Activated naive CD8-positive, alpha-beta T cell (primary cell): ENCODE measurements around the gene EXOC5.
"Not testable (repeated sequence)": the region's sequence is repeated elsewhere in the genome, so short reads cannot be mapped to it uniquely, and the experiment has no call there.

Experiments
- H3K27ac Mint-ChIP-seq: one replicate; pipeline ENCODE4 v1.8.0; 2021; ENCODE audit warnings: mixed read lengths
- H3K27me3 Mint-ChIP-seq: one replicate; pipeline ENCODE4 v1.8.0; 2021; ENCODE audit warnings: mixed read lengths
- H3K36me3 Mint-ChIP-seq: one replicate; pipeline ENCODE4 v1.8.0; 2021; ENCODE audit warnings: mixed read lengths
- H3K4me1 Mint-ChIP-seq: one replicate; pipeline ENCODE4 v1.8.0; 2021; ENCODE audit warnings: low read depth, mixed read lengths
- H3K4me3 Mint-ChIP-seq: one replicate; pipeline ENCODE4 v1.8.0; 2021; ENCODE audit warnings: mild to moderate bottlenecking, mixed read lengths
- H3K9me3 Mint-ChIP-seq: one replicate; pipeline ENCODE4 v1.8.0; 2021; ENCODE audit warnings: low read depth, mixed read lengths

Gene EXOC5

DNA sequence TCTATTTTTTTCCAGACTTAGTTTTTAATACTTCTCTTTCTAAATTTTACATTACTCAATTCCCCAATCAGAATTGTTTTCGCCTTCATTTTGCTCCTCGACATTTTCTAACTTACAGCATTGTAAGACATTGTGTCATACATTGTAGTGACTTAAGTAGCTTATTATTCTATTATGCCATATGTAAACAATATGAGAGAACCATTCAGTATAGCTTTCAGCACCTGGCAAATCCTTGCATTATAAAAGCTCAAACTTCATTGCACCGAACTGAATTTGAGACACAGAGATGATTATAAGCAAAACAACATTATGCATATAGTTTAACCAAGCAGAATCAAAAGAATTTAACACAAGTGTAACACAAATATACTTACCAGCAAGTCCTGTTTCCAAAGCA lies 46.8 kb downstream of the EXOC5 start:
- Mint-ChIP-seq H3K4me3 (no peak overlapping the region), H3K9me3 (no peaks in the 10 kb centered on the region), H3K27me3 (no peaks in the 10 kb centered on the region), H3K27ac (no peak overlapping the region), H3K4me1 (no peaks in the 10 kb centered on the region), H3K36me3 (peaks cover 22% of the 10 kb centered on the region)

DNA sequence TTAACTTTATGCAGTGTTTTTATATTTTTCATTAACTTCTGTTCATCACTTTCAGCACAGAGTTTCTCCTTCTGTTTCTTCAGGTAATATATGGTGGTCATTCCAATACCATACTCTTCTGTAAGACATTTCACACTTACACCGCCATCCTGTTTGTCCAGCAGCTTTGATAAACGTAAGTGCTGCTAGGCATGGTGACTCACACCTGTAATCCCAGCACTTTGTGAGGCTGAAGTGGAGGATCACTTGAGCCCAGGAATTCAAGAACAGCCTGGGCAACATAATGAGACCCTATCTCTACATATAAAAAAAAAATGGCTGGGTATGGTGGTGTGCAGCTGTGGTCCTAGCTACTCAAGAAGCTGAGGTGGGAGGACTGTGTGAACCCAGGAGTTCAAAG lies 55.8 kb downstream of the EXOC5 start:
- Mint-ChIP-seq H3K36me3 (peaks cover 20% of the 10 kb centered on the region), H3K4me1 (peaks cover 2% of the 10 kb centered on the region), H3K4me3 (no peak overlapping the region), H3K27me3 (no peaks in the 10 kb centered on the region), H3K27ac (no peak overlapping the region), H3K9me3 (no peaks in the 10 kb centered on the region)

DNA sequence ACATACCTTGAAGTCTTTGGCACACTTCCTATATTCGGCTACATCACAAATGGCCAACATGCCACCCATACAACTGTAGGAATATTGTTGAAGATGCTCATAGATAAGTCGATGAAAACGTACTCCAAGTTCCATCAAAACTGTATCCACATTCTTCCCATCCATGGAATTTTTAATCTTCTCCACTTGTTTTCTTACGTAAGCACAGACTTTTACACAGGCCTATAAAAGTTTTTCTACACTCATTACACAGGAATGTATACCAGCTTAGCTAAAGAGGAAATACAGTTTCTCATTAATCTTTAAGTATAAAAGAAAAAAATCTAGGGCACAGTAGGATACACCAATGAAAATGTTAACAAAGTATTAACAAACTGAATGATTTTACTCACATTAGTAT lies 59.1 kb downstream of the EXOC5 start:
- Mint-ChIP-seq H3K4me3 (no peak overlapping the region), H3K4me1 (no peaks in the 10 kb centered on the region), H3K27ac (no peak overlapping the region), H3K27me3 (no peaks in the 10 kb centered on the region), H3K9me3 (no peaks in the 10 kb centered on the region), H3K36me3 (peaks cover 11% of the 10 kb centered on the region)

DNA sequence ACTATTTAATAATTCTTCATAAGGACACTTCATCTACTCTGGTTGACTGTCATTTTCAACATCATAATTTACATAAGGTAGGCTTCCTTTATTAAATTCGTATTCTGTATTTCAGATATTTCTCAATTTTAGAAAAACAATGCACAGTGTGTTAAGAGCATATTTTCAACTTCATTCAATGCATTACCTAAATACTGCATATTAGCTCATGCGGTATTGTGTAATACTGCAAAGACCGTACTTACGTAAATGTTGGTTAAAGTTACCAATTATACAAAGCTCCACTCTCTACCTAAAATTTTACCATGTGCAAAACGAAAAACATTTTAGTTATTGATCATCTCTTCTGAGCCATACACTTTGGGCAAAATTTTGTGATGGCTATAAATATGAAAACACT lies 62.8 kb downstream of the EXOC5 start:
- no peak overlapping the region for H3K4me3 Mint-ChIP-seq
- H3K9me3 Mint-ChIP-seq = no peaks in the 10 kb centered on the region
- no peaks in the 10 kb centered on the region for H3K4me1 Mint-ChIP-seq
- no peak overlapping the region for H3K27ac Mint-ChIP-seq
- peaks cover 2% of the 10 kb centered on the region for H3K36me3 Mint-ChIP-seq
- H3K27me3 Mint-ChIP-seq = no peaks in the 10 kb centered on the region

DNA sequence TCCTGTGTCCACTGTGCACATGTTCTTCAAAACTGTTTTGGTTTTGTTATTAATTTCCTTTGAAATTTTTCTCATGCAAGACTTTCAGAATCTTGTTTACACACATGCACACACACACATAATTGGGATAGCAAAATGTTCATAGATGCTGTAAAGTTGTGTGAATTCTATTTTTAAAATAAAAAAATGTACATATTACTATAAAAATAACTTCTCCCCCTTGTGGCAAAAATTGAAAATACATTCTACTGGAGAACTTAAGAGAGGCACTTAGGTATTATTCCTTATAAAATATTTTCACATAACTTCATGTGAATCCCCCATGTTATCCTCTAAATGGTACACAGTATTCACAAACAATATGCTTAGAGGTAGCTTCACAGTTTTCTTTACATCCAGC lies 66.0 kb downstream of the EXOC5 start:
- not testable (repeated sequence) for H3K27me3 Mint-ChIP-seq, H3K4me1 Mint-ChIP-seq, H3K36me3 Mint-ChIP-seq, H3K27ac Mint-ChIP-seq, H3K4me3 Mint-ChIP-seq, H3K9me3 Mint-ChIP-seq

DNA sequence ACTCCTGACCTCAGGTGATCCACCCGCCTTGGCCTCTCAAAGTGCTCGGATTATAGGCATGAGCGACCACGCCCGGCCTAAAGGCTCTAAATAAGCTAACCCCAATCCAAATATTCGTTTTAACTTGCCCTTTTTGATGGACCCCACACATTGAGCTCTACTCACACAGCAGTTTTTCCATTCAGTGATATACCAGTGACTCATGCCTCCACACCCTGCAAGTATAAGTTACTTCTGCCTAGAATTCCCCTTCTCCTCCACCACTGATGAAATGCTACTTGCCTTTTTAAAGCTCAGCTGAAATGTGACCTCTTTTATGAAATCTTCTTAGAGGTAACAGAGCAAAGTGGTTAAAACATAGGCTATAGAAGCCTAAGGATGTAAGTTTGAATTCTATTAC lies 68.8 kb downstream of the EXOC5 start:
- Mint-ChIP-seq H3K27ac (no peak overlapping the region), H3K4me1 (no peaks in the 10 kb centered on the region), H3K9me3 (no peaks in the 10 kb centered on the region), H3K36me3 (no peaks in the 10 kb centered on the region), H3K27me3 (peaks cover 7% of the 10 kb centered on the region), H3K4me3 (no peak overlapping the region)

DNA sequence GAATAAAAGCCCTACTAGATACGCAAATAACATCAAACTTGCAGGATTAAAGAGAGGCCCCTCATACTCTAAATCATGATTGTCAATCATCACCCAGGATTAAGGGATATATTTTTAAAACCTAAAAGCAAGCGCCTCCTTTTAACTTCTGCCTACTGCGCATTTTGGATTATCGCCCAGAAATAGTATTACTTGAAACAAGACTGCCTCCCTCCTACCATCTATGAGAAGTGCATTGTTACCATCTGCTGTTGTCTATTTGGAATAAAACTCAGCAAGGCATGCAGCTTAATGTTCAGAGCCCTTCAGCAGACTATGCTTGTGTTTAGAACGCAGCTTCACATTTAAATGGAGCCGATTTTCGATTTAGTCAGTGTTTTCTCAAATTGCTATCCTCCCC lies 79.6 kb downstream of the EXOC5 start:
- Mint-ChIP-seq H3K4me1 (no peaks in the 10 kb centered on the region), H3K27ac (no peak overlapping the region), H3K36me3 (no peaks in the 10 kb centered on the region), H3K4me3 (no peak overlapping the region), H3K9me3 (no peaks in the 10 kb centered on the region), H3K27me3 (peaks cover 15% of the 10 kb centered on the region)

DNA sequence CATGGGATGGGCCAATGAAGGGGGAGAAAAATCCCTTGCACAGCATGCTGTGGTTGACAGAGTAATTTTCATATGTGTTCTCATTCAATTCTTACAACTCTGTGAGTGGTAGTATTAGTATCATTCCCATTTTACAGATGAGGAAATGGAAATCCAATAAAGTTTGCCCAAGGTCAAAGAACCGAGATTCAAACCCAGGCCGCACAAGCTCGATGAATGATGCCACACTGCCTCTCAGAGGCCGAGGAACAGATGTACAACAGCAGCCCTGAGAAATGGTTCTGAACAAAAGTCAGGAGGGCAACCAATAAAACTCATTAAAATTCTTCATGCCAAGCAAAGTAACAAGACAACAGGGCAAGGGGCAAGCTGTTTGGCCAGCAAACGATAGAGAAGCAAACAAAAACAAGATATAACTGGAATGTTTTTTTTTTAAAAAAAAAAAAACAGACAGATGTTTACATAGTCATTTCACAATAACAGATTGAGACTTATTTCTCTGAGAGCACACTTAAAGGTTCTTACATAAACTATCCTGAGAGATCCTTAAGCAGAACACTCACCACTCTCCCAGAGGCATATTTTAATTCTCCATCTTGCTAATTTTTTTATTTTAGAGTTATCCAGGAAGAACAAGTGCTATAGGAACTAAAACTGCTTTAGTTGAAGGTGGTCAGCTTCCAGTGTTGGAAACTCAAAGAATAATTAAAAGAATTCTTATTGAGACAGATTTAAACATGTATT lies 85.8 kb downstream of the EXOC5 start:
- Mint-ChIP-seq H3K36me3 (no peaks in the 10 kb centered on the region), H3K27ac (no peak overlapping the region), H3K4me1 (no peaks in the 10 kb centered on the region), H3K27me3 (peaks cover 7% of the 10 kb centered on the region), H3K9me3 (no peaks in the 10 kb centered on the region), H3K4me3 (no peak overlapping the region)

DNA sequence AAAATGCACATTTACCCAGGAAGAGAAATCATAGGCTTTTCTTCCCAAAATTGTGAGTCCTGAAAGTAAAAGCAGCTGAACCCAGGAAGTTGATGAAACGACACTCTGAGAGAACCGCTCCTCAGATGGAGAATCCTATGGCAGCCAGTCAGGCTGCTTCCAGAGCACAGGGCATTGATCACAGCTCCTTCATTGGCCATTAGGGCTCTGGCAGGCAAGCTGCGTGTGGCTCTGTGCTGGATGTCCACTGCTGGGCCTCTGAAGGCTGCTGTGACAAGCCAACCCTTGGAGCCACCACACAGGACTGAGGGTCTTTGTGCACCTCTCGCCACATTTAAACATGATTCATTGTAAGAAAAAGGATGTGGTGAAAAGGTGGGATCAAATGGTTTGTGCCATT lies 89.4 kb downstream of the EXOC5 start:
- Mint-ChIP-seq H3K9me3 (no peaks in the 10 kb centered on the region), H3K36me3 (no peaks in the 10 kb centered on the region), H3K27ac (no peak overlapping the region), H3K4me3 (no peak overlapping the region), H3K4me1 (no peaks in the 10 kb centered on the region), H3K27me3 (peaks cover 7% of the 10 kb centered on the region)

DNA sequence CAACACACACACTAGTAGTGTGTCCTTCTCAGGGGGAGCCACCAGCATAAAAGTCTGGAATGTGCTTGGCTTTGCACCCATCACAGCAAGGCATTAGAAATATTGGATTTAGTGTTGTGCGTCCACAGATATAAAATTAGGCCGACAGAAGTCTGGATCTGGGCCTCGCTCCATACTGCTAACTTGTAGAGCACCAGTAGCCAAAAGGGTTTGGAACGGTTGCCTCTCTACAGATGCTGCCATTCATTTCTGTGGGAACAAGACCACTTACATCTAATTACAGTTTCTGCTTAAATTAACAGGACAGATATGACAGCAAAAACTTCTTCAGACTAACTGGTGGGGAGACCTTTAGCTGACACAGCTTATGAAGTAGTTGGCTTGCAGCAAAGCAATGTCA lies 94.2 kb downstream of the EXOC5 start:
- Mint-ChIP-seq H3K27ac (no peak overlapping the region), H3K9me3 (no peaks in the 10 kb centered on the region), H3K36me3 (no peaks in the 10 kb centered on the region), H3K4me3 (no peak overlapping the region), H3K27me3 (peaks cover 6% of the 10 kb centered on the region), H3K4me1 (no peaks in the 10 kb centered on the region)

DNA sequence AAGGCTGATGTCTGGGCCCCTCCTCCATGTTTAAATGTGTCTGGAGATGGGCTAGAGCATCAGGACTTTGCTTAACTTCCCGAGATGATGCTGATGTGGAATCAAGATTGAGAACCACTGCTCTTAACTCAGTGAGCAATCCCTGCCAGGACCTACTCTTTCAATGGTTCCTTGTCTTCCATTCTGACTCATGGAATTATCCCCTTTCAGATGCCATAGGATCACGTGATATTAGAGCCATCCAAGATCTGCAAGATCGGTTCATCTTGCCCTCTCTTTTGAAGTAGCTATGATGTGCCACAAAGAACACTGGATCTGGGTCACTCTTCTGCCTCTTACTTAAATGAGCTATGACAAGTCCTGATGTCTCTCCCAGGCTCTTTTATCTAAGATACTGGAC lies 96.8 kb downstream of the EXOC5 start:
- no peaks in the 10 kb centered on the region for H3K4me1 Mint-ChIP-seq
- H3K27me3 Mint-ChIP-seq = peaks cover 2% of the 10 kb centered on the region
- H3K4me3 Mint-ChIP-seq = no peak overlapping the region
- no peak overlapping the region for H3K27ac Mint-ChIP-seq
- H3K36me3 Mint-ChIP-seq = no peaks in the 10 kb centered on the region
- no peaks in the 10 kb centered on the region for H3K9me3 Mint-ChIP-seq

DNA sequence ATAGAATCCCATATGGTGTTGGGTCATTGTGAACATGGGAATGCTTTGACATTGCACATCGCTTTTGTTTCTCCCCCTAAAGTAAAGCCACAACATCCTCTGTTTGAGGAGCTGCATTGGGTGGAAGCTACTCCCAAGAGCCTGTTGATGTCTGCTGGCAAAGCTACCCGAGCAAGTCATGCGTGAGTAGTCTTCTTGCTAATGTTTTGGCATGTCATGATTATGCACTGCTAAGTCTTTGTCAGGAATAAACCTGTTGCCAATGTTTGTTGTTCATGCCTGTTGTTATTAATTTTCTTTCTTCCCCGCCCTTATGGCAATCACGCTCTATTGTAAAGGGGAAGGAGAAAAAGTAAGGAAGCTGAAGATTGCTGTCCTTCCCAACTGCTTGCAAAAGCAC lies 97.3 kb downstream of the EXOC5 start:
- no peaks in the 10 kb centered on the region for H3K36me3 Mint-ChIP-seq

DNA sequence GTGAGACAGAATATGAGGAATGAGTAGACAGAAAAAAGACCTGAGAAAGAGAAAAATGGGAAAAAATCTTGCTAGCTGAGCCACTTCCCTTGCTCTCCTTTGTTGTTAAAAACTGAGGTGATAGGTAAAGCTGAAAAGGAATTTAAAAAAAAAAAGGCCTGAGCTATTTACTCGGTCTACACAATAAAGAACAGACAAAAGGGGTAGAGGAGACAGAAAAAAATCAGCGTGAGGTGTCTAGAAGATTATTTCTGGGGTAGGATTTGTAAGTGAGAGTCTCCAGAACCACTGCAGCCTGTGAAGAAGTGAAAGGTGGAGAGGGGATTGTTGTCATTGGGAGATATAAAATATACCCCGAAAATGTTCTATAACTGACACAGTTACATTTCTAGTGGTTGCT lies 98.8 kb downstream of the EXOC5 start:
- Mint-ChIP-seq H3K9me3 (no peaks in the 10 kb centered on the region), H3K36me3 (no peaks in the 10 kb centered on the region), H3K4me3 (no peak overlapping the region), H3K27ac (no peak overlapping the region), H3K27me3 (peaks cover 2% of the 10 kb centered on the region), H3K4me1 (no peaks in the 10 kb centered on the region)

More for the DNA sequence above, 97.3 kb downstream of the EXOC5 start:
- H3K27me3 Mint-ChIP-seq = peaks cover 2% of the 10 kb centered on the region
- no peaks in the 10 kb centered on the region for H3K9me3 Mint-ChIP-seq
- H3K4me1 Mint-ChIP-seq = no peaks in the 10 kb centered on the region
- no peak overlapping the region for H3K4me3 Mint-ChIP-seq
- no peak overlapping the region for H3K27ac Mint-ChIP-seq

DNA sequence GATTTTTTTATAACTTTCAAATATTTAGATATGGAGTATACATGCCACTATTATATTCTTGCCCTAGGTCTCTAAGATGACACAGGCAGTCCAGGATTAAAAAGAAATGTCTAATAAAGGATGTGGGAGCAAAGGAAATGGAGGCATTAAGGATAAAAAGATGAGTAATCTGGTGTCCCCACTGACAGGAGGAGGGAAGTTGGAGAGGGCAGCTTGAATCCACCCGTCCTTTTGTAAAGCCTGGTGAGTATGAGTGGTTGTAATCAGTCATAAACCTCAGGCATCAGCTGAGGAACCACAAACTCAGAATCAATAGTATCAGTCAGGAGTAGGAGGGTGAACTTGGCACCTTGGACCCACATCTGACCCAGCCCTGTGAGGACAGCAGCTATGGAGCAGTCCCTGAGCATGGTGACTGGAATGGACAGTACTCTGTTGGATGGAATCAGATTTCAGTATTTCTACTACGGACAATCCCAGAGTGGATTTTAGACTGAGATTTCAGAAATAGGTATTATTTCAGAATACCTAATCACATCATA lies 100.5 kb downstream of the EXOC5 start:
- H3K4me1 Mint-ChIP-seq = no peaks in the 10 kb centered on the region
- no peak overlapping the region for H3K4me3 Mint-ChIP-seq
- no peak overlapping the region for H3K27ac Mint-ChIP-seq
- H3K36me3 Mint-ChIP-seq = no peaks in the 10 kb centered on the region
- H3K27me3 Mint-ChIP-seq = peaks cover 4% of the 10 kb centered on the region
- no peaks in the 10 kb centered on the region for H3K9me3 Mint-ChIP-seq

DNA sequence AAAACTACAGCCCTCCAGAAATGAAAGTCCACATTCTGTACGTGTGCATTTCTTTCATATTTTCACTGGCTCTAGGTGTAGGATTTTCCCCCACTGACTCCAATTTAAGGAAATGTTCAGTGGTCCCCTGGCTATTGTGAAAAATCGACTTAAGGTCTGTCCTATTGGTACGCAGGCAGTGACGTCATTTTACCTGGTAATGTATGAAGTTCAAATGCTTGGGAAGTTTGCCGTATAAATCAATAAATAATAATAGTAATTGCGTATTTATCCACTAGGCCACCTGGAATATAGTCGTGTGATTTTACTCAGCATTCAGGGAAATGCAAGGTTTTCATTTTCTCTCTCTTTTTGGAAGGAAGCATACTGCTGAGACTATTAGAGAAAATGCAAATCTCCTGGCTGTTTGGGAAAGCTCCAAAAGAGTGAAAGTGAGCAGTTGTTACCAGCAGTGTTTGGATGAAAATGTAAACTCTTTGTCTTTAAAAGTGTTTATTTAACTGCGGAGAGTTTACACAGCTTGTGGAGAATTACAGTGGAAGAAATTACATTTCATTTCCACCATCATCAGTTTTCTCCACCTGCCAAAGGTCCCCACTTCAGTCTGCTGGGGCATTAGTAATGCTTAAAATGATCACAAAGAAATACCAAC lies 107.0 kb downstream of the EXOC5 start:
- Mint-ChIP-seq H3K4me3 (no peak overlapping the region), H3K27ac (no peak overlapping the region), H3K9me3 (no peaks in the 10 kb centered on the region), H3K4me1 (no peaks in the 10 kb centered on the region), H3K27me3 (peaks cover 6% of the 10 kb centered on the region), H3K36me3 (no peaks in the 10 kb centered on the region)

DNA sequence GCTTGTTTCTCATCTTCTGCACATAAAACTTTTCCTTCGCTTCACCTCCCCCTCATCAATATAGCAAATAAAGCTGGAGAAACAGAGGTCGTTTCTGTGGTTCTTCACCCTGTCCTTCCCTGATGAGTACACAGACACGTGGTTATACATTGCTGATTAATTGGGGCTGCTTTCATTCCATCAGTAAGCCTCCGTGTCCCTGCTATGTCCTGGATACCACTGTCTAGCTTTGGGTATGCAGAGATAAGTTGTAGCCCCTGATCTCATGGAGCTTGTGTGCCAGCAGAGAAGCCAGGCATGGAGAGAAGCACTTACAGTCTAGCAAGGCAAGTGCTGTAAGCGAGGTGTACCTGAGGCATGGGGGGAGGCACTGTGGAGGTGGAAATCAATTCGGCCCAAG lies 108.4 kb downstream of the EXOC5 start:
- Mint-ChIP-seq H3K4me1 (no peaks in the 10 kb centered on the region), H3K9me3 (no peaks in the 10 kb centered on the region), H3K4me3 (no peak overlapping the region), H3K36me3 (no peaks in the 10 kb centered on the region), H3K27ac (no peak overlapping the region), H3K27me3 (peaks cover 6% of the 10 kb centered on the region)
